Renal cortical epithelial cell (primary cell): ENCODE data around the gene PPP1R9A. TPM values are rescaled to one million over a fixed set of nuclear protein-coding genes. Genes with fewer than 3 reads are reported as not detected.
A peak's percentile ranks its signal among the peaks of the same experiment; 100 is the strongest.
"Not testable (repeated sequence)": the region's sequence is repeated elsewhere in the genome, so short reads cannot be mapped to it uniquely, and the experiment has no call there.

ENCODE experiments used
- DNase-seq: peaks from one replicate; pipeline ENCODE4 v3.0.0-alpha.2; 2011; ENCODE audit warnings: low read depth
- total RNA-seq: library from RNA; depleted of rRNA; stranded (reverse); fragments of >200 nt; gene quantifications from 2 replicates; pipeline ENCODE4 v1.2.3, GENCODE V29; 2014

PPP1R9A gene
- total RNA-seq, 1 donor from 2014 or later = 56.6 TPM

GRCh38 chr7:94975336-94975735 is 67.9 kb downstream of the PPP1R9A start:
- peak; percentile 85 for DNase-seq

- no peak for DNase-seq
Measured at GRCh38 chr7:94980418-94981142, 73.2 kb downstream of the PPP1R9A start.

GRCh38 chr7:94995921-94996320 is 88.5 kb downstream of the PPP1R9A start:
- no peak for DNase-seq

- no peak for DNase-seq
Measured at GRCh38 chr7:94996369-94996768, 89.0 kb downstream of the PPP1R9A start.

GRCh38 chr7:94997547-94997946 is 90.2 kb downstream of the PPP1R9A start:
- no peak for DNase-seq

- DNase-seq = no peak
Measured at GRCh38 chr7:94998266-94999068, 91.1 kb downstream of the PPP1R9A start.

GRCh38 chr7:94999069-94999351 is 91.6 kb downstream of the PPP1R9A start:
- no peak for DNase-seq

- not testable (repeated sequence) for DNase-seq
Measured at GRCh38 chr7:94999601-95000000, 92.2 kb downstream of the PPP1R9A start.

- no peak for DNase-seq
Measured at GRCh38 chr7:95001258-95001657, 93.9 kb downstream of the PPP1R9A start.

- DNase-seq = peak; percentile 59
Measured at GRCh38 chr7:95001815-95002561, 94.6 kb downstream of the PPP1R9A start.

- DNase-seq = no peak
Measured at GRCh38 chr7:95002775-95003174, 95.4 kb downstream of the PPP1R9A start.

- peak; percentile 18 for DNase-seq
Measured at GRCh38 chr7:95004618-95005247, 97.3 kb downstream of the PPP1R9A start.

GRCh38 chr7:95006010-95006409 is 98.6 kb downstream of the PPP1R9A start:
- DNase-seq = no peak

GRCh38 chr7:95008773-95009172 is 101.4 kb downstream of the PPP1R9A start:
- not testable (repeated sequence) for DNase-seq

- peak; percentile 92 for DNase-seq
Measured at GRCh38 chr7:95011146-95011928, 103.9 kb downstream of the PPP1R9A start.

GRCh38 chr7:95011995-95012394 is 104.6 kb downstream of the PPP1R9A start:
- DNase-seq = peak; percentile 61

GRCh38 chr7:95018021-95018420 is 110.6 kb downstream of the PPP1R9A start:
- DNase-seq = no peak

GRCh38 chr7:95026018-95026417 is 118.6 kb downstream of the PPP1R9A start:
- no peak for DNase-seq

GRCh38 chr7:95026421-95027072 is 119.2 kb downstream of the PPP1R9A start:
- no peak for DNase-seq

- no peak for DNase-seq
Measured at GRCh38 chr7:95027234-95027872, 120.0 kb downstream of the PPP1R9A start.
